Adrenal gland (tissue), 5 donors: ENCODE measurements around the gene AP1M1.

Experiments
- POLR2A ChIP-seq, 2 donors: fragments of 450-650 bp; IDR thresholded peaks; one replicate each; pipeline ENCODE4 v1.6.1; 2017; ENCODE audit warnings: antibody characterized with exemption in 2 of 2, mild to moderate bottlenecking in 2 of 2, moderate library complexity in 1 of 2
- TF ChIP-seq, protein P1 (sequence below), 6 experiments: fragments of 450-650 bp in 4 of 6; fragments of 200-600 bp in 2 of 6; sonication (generic) in 1 of 6; IDR thresholded peaks; 1 replicate in 5 of 6; 2 replicates in 1 of 6; pipeline versions ENCODE4 v1.5.1 to v1.8.0; 2016 to 2021; ENCODE audit warnings: antibody characterized with exemption in 6 of 6, mild to moderate bottlenecking in 2 of 6, moderate library complexity in 1 of 6
- donor health status: DM: no; HTN: no; CAD: no.

DNA sequence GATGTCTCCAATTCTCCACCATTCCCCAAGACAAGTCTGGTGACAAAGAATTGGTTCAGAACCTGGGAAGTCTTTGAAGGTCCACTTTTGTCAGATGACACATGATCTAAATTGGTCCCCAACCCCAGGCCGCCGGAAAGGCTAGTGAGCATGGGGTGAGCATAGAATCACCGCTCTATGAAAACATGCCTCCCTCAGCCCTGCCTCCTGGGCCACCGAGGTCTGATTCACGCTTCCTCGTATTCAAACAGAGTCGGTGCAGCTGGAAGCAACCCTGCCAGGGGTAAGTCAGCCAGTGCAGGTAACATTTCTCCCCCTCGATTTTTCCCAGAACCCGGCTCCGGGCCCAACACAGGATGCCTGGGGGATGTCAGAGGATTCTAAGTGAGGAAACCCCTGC lies 93.0 kb downstream of the AP1M1 start:
- TF ChIP-seq, protein P1, sequence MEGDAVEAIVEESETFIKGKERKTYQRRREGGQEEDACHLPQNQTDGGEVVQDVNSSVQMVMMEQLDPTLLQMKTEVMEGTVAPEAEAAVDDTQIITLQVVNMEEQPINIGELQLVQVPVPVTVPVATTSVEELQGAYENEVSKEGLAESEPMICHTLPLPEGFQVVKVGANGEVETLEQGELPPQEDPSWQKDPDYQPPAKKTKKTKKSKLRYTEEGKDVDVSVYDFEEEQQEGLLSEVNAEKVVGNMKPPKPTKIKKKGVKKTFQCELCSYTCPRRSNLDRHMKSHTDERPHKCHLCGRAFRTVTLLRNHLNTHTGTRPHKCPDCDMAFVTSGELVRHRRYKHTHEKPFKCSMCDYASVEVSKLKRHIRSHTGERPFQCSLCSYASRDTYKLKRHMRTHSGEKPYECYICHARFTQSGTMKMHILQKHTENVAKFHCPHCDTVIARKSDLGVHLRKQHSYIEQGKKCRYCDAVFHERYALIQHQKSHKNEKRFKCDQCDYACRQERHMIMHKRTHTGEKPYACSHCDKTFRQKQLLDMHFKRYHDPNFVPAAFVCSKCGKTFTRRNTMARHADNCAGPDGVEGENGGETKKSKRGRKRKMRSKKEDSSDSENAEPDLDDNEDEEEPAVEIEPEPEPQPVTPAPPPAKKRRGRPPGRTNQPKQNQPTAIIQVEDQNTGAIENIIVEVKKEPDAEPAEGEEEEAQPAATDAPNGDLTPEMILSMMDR (IDR thresholded peaks at IDR 0.05): no peak
- TF ChIP-seq POLR2A (IDR thresholded peaks at IDR 0.05): no peak
